PC-9 (cell line): ENCODE data around the gene PPP1R3C. TPM values are rescaled to one million over a fixed set of nuclear protein-coding genes. Genes with fewer than 3 reads are reported as not detected.

Experiments
- BruUV-seq: library from RNA; stranded (reverse); fragments of 400-500 nt; replicated peaks from 2 replicates; lab custom pipeline; 2021; lab: Mats Ljungman, UMichigan
- CTCF ChIA-PET: fragments of 300-600 bp; sonication (Branson Sonifier 250); formaldehyde crosslinking; loops from one replicate; lab custom pipeline; 2022; ENCODE audit warnings: antibody characterized with exemption; lab: Charles Lee
- POLR2A ChIA-PET: fragments of 300-600 bp; sonication (Branson Sonifier 250); formaldehyde crosslinking; loops from one replicate; lab custom pipeline; 2022; ENCODE audit warnings: antibody characterized with exemption; ENCODE audit not compliant: unreplicated experiment; lab: Charles Lee
- DNase-seq, 2 experiments: peaks; one replicate each; pipeline versions ENCODE4 v3.0.0 to v3.0.0-alpha.2; 2015 to 2022; ENCODE audit warnings: mixed read lengths in 1 of 2
- H2AFZ ChIP-seq: fragments of 200-600 bp; sonication (generic); 2 replicates; pipeline ENCODE4 v1.8.1; 2017; ENCODE audit warnings: antibody characterized with exemption
- H3F3A ChIP-seq: fragments of 200-600 bp; sonication (generic); 2 replicates; pipeline ENCODE4 v1.8.1; 2017; ENCODE audit warnings: antibody characterized with exemption, mild to moderate bottlenecking, low read depth; ENCODE audit not compliant: insufficient read depth
- H3K27ac ChIP-seq: fragments of 200-600 bp; sonication (generic); 2 replicates; pipeline ENCODE4 v1.6.1; 2016; ENCODE audit warnings: mixed run types
- H3K27me3 ChIP-seq: fragments of 200-600 bp; sonication (generic); 2 replicates; pipeline ENCODE4 v1.6.1; 2016; ENCODE audit warnings: low read depth, mixed run types; ENCODE audit not compliant: insufficient read depth
- H3K36me3 ChIP-seq: fragments of 200-600 bp; sonication (generic); 2 replicates; pipeline ENCODE4 v1.6.1; 2016; ENCODE audit warnings: low read depth, mixed run types
- H3K4me1 ChIP-seq: fragments of 200-600 bp; sonication (generic); replicated peaks from 2 replicates; pipeline ENCODE4 v1.6.1; 2016; ENCODE audit warnings: mixed run types; ENCODE audit not compliant: insufficient read depth
- H3K4me2 ChIP-seq: fragments of 200-600 bp; sonication (generic); 2 replicates; pipeline ENCODE4 v1.6.1; 2017; ENCODE audit warnings: mixed run types
- H3K4me3 ChIP-seq: fragments of 200-600 bp; sonication (generic); 2 replicates; pipeline ENCODE4 v1.6.1; 2016; ENCODE audit warnings: mixed run types
- H3K79me2 ChIP-seq: fragments of 200-600 bp; sonication (generic); 2 replicates; pipeline ENCODE4 v1.6.1; 2017; ENCODE audit warnings: low read depth, mixed run types
- H3K9me2 ChIP-seq: fragments of 200-600 bp; sonication (generic); 2 replicates; pipeline ENCODE4 v1.8.1; 2017; ENCODE audit warnings: mild to moderate bottlenecking; ENCODE audit not compliant: insufficient read depth
- H3K9me3 ChIP-seq: fragments of 200-600 bp; sonication (generic); 2 replicates; pipeline ENCODE4 v1.8.1; 2016; ENCODE audit warnings: low read depth; ENCODE audit not compliant: insufficient read depth
- H4K20me1 ChIP-seq: fragments of 200-600 bp; sonication (generic); 2 replicates; pipeline ENCODE4 v1.8.1; 2017; ENCODE audit not compliant: insufficient read depth
- EZH2 ChIP-seq: fragments of 200-600 bp; sonication (generic); IDR thresholded peaks from 2 replicates; pipeline ENCODE4 v1.8.0; 2017; ENCODE audit warnings: antibody characterized with exemption, low read depth
- intact Hi-C: fragments of 100-400 bp; cut with micrococcal nuclease; formaldehyde crosslinking; loops from one replicate; pipeline ENCODE4 v1.10.0; 2022; ENCODE audit not compliant: unreplicated experiment
- total RNA-seq: library from RNA; stranded (reverse); gene quantifications from 2 replicates; pipeline ENCODE4 v1.2.3, GENCODE V29; 2021
- TF ChIP-seq, protein P1 (sequence below): fragments of 200-600 bp; sonication (generic); conservative IDR thresholded peaks from 2 replicates; pipeline ENCODE4 v1.6.1; 2017; ENCODE audit warnings: mixed run types, antibody characterized with exemption, mild to moderate bottlenecking, moderate library complexity

Gene PPP1R3C
- total RNA-seq, 1 experiment from 2014 or later, result 1.8 TPM

DNA sequence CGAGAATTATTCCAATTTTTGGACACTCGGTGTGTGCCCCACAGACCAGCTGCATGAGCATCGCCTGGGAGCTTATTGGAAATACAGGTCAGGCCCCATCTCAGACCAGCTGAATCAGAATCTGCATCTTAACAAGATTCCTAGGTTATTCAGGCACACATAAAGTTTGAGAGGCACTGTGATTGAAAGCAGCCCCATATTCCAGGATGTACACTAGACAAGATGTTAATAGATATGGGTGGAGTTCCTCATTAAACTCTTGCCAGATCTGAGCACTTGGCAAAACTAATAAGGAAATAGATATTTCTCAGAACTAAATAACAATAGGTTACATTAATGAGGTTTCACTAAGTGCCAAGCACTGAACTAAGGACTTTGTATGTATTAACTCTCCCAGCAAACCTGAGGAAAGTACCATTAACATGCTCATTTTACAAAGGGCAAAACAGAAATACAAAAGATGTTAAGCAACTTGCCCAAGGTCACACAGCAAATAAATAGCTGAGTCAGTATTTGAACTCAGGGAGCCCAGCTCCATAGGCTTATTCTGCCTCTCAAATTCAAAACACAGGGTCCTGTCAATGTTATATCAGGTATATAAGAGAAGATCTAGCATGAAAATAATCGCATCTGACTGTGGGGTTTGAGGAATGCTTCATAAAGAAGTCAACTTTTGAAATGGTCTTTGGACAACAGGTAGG is 29.9 kb downstream of the PPP1R3C start:
- no peaks in the 10 kb centered on the region for H3K9me2 ChIP-seq
- DNase-seq, result no peak
- peaks cover 39% of the 10 kb centered on the region for H3K4me1 ChIP-seq
- CTCF ChIA-PET, result no interaction called here
- H3K4me3 ChIP-seq, result no peak overlapping the region
- H3F3A ChIP-seq, result peaks cover 31% of the 10 kb centered on the region; the same call in 1 of the 2 replicates
- no peaks in the 10 kb centered on the region for H3K27me3 ChIP-seq
- H2AFZ ChIP-seq, result no peak overlapping the region
- no peak overlapping the region for H3K27ac ChIP-seq
- POLR2A ChIA-PET, result interaction anchor here (0.7 kb wide), 1 partner anchor 143 kb away, joined by 3 read pairs; no protein-coding TSS in a partner anchor
- H3K9me3 ChIP-seq, result no peaks in the 10 kb centered on the region; the same call in 1 of the 2 replicates
- no peaks in the 10 kb centered on the region for H3K79me2 ChIP-seq
- no peaks in the 10 kb centered on the region for H3K36me3 ChIP-seq
- no peaks in the 10 kb centered on the region for H4K20me1 ChIP-seq
- intact Hi-C loops, result no loop called here
- BruUV-seq, result no TSS peak
- no peak overlapping the region for H3K4me2 ChIP-seq
- TF ChIP-seq EZH2, result no peak
- TF ChIP-seq, protein P1, sequence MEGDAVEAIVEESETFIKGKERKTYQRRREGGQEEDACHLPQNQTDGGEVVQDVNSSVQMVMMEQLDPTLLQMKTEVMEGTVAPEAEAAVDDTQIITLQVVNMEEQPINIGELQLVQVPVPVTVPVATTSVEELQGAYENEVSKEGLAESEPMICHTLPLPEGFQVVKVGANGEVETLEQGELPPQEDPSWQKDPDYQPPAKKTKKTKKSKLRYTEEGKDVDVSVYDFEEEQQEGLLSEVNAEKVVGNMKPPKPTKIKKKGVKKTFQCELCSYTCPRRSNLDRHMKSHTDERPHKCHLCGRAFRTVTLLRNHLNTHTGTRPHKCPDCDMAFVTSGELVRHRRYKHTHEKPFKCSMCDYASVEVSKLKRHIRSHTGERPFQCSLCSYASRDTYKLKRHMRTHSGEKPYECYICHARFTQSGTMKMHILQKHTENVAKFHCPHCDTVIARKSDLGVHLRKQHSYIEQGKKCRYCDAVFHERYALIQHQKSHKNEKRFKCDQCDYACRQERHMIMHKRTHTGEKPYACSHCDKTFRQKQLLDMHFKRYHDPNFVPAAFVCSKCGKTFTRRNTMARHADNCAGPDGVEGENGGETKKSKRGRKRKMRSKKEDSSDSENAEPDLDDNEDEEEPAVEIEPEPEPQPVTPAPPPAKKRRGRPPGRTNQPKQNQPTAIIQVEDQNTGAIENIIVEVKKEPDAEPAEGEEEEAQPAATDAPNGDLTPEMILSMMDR, result no peak

DNA sequence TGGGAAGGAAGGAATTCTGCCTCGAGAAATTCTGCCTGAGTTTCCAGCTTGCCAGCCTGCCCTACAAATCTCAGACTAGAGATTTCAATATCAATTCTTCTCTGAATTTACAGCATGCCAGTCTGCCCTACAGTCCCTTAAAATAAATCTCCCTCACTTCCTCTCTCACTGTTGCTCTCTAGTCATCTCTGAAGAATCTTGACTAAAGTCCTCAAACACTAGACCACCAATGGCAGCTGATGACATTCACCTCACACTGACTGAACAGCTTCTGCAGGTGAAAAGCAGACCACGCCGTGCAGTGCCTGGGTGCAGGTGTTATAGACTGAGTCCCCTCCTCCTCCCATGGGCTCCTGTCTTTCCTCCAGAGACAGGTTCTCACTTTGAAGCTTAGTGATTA is 30.4 kb downstream of the PPP1R3C start:
- ChIA-PET POLR2A (no interaction called here), CTCF (no interaction called here)
- no peaks in the 10 kb centered on the region for H3K36me3 ChIP-seq
- no peaks in the 10 kb centered on the region for H3K79me2 ChIP-seq
- no peak for DNase-seq
- no peaks in the 10 kb centered on the region for H4K20me1 ChIP-seq
- H3K9me2 ChIP-seq, result no peaks in the 10 kb centered on the region
- no TSS peak for BruUV-seq
- no peaks in the 10 kb centered on the region for H3K27me3 ChIP-seq
- peaks cover 31% of the 10 kb centered on the region; the same call in 1 of the 2 replicates for H3F3A ChIP-seq
- H3K4me1 ChIP-seq, result peaks cover 41% of the 10 kb centered on the region
- intact Hi-C loops, result no loop called here
- H3K4me2 ChIP-seq, result no peak overlapping the region
- H3K9me3 ChIP-seq, result no peaks in the 10 kb centered on the region; the same call in 1 of the 2 replicates
- no peak overlapping the region for H2AFZ ChIP-seq
- no peak overlapping the region for H3K4me3 ChIP-seq
- H3K27ac ChIP-seq, result no peak overlapping the region
- TF ChIP-seq EZH2, result no peak
- TF ChIP-seq, protein P1, result no peak

DNA sequence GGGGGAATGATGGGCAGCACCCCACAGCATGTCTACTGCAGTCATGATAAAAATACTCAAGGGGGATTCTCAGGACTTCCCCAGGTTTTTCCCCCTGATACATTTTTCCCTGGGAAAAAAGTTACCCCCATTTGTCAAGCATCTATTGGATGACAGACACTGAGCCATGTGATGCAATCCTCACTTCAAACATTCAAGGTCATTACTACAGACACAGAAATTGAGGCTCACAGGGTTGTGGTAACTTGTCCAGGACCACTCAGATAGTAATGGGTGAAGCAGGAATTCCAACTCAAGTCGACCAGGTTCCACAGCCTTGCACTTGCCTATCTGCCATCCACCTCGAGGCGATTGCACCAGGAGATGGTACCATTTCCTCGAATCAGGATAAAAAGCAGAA is 31.7 kb downstream of the PPP1R3C start:
- CTCF ChIA-PET, result no interaction called here
- H3K27ac ChIP-seq, result no peak overlapping the region
- intact Hi-C loops, result no loop called here

More for the DNA sequence above, 31.7 kb downstream of the PPP1R3C start:
- Histone ChIP-seq H3K4me2 (no peak overlapping the region), H3K79me2 (no peaks in the 10 kb centered on the region), H3K36me3 (no peaks in the 10 kb centered on the region), H3K27me3 (no peaks in the 10 kb centered on the region), H4K20me1 (no peaks in the 10 kb centered on the region), H3K4me3 (no peak overlapping the region), H3K9me2 (no peaks in the 10 kb centered on the region), H3K4me1 (peaks cover 41% of the 10 kb centered on the region), H2AFZ (no peak overlapping the region), H3F3A (peaks cover 31% of the 10 kb centered on the region; the same call in 1 of the 2 replicates), H3K9me3 (no peaks in the 10 kb centered on the region; the same call in 1 of the 2 replicates)
- POLR2A ChIA-PET, result no interaction called here
- BruUV-seq, result no TSS peak
- TF ChIP-seq, protein P1, result no peak
- DNase-seq, result no peak
